AG09319 (cell line): ENCODE data around the gene BBOX1.
A peak's percentile ranks its signal among the peaks of the same experiment; 100 is the strongest.

Experiments used
- DNase-seq: peaks from one replicate; pipeline ENCODE4 v3.0.0-alpha.2; 2010; ENCODE audit warnings: low read depth; ENCODE audit errors: extremely low read depth
- CTCF ChIP-seq: IDR thresholded peaks from 2 replicates; pipeline ENCODE4 v1.5.1; 2011; ENCODE audit warnings: low read depth, mild to moderate bottlenecking, inconsistent platforms, low read length, moderate library complexity

Gene BBOX1

DNA sequence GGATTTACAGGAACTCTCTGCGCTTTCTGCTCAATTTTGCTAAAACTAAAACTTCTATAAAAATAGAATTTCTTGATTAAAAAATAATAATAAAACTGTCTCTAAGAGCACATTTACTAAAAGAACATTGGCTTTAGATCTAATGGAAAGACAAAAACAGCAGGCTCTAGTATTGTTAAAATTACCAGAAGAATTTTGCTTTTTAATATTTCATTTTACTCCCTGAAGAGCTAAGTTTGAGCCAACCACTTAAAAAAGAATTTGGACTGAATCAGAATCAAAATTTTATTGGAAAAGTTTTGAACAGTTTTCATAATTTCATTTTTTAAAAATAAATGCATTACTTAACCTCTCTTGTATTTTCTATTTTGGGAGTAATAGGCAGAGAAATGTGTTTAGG is 107.3 kb downstream of the BBOX1 start:
- no peak for TF ChIP-seq CTCF
- DNase-seq: no peak

DNA sequence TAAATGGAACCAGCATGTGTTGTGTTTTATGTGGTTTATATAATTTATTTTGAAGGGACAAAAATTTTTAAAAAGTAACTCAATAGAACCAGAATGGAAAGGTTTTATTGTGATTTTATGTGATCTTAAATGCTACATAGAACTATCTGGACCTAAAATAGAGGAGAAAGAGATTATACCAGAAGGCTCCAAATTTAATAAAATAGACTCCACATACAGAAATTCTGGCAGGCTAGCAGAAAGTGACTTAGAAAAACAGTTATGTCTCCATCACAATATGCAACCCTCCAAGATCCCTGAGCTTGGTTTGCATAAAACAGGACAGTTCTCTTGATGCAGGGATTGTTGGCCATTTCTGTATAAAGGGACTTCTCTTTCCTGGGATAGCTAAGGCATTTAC is 107.9 kb downstream of the BBOX1 start:
- no peak for DNase-seq
- TF ChIP-seq CTCF: no peak

DNA sequence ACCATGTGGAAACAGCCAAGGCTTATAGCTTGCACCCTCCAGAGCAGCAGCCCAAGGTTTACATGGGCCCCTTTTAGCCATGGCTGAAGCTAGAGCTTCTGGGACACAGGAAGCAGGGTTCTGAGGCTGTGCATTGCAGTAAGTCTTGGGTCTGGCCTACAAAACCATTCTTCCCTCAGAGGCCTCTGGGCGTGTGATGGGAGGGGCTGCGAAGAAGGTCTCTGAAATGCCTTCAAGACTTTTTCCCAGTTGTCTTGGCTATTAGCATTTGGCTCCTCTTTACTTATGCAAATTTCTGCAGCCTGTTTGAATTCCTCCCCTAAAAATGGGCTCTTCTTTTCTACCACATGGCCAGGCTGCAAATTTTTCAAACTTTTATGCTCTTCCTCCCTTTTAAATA is 109.5 kb downstream of the BBOX1 start:
- no peak for TF ChIP-seq CTCF
- no peak for DNase-seq

DNA sequence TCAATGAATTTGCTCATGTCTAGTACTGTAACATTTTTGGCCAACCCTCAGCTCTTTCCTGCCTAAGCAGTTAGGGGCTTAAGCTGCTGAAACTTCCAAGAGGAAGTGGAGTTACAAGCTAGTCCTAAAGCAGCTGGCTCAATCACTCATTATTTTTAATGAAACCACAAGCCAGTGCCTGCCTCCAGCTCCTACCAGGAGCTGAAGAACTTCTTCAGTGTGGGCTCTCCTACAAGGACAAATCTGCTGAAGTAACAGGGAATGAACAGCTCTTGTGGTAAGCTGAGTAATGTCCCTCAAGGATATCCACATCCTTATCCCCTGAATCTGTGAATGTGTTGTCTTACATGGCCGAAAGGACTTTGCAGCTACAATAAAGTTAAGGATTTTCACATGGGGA is 112.5 kb downstream of the BBOX1 start:
- no peak for DNase-seq
- no peak for TF ChIP-seq CTCF

DNA sequence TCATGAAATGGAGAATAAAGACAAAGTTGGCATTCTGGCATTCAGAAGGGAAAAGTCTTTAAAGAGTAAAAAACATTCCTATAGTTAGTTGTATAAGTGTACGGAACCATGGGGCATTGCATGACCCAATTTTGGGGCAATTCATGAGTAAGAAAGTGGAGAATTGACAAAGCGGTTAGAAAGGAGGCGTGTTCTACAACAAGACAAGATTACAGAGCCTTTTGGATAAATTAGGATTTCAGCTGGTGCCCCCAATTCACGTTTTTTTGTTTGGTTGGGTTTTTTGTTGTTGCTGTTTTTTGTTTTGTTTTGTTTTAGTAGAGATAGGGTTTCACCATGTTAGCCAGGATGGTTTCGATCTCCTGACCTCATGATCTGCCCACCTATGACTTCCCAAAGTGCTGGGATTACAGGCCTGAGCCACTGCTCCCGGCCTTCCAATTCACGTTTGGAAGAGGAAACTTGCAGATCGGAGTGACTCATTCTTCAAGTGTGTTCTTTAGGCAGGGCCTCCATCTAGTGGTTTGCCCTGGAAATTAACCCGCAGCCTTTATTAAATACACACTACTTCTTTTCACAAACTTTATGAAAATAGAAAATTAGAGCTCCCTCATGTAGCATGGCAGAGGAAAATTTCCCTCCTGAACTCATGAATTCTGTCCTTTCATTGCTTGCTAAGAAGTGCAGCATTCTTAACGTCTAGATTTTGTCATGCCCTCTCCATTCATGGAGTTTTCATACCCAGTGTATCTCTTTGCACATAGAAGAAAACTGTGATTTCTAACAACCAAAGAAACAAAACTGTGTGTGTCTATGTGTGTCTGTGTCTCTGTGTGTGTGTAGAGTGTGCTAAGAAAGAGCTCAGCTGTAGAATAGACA is 118.1 kb downstream of the BBOX1 start:
- TF ChIP-seq CTCF: peak; percentile 76
- peak; percentile 58 for DNase-seq

- DNase-seq: no peak
- TF ChIP-seq CTCF: no peak
Measured at GRCh38 chr11:27159335-27159679, 118.7 kb downstream of the BBOX1 start.

DNA sequence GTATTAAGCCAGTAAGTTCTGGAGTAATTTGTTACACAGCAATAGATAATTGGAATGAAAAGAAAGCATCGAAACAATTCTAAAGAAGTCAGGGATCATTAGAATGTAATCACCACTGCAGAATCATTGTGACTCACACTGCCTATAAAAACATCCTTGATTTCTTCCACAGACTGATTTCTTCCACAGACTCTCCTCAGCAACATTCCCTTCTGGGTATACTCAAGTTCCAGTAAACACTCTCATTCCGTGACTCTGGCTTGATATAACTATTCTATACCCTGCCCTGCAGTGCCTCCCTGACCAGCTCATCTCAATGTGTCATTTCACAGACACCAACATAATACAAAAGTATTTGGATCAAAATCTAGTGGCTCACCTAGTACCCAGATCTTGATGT is 120.5 kb downstream of the BBOX1 start:
- no peak for TF ChIP-seq CTCF
- DNase-seq: no peak
